Cortex of kidney (tissue), 1 donor: ENCODE results near the gene TMEM168.
"Not testable (repeated sequence)": the region's sequence is repeated elsewhere in the genome, so short reads cannot be mapped to it uniquely, and the experiment has no call there.

Experiments
- DNase-seq: peaks from one replicate; lab custom pipeline; 2025; lab: John Stamatoyannopoulos, UW

TMEM168 gene

DNA sequence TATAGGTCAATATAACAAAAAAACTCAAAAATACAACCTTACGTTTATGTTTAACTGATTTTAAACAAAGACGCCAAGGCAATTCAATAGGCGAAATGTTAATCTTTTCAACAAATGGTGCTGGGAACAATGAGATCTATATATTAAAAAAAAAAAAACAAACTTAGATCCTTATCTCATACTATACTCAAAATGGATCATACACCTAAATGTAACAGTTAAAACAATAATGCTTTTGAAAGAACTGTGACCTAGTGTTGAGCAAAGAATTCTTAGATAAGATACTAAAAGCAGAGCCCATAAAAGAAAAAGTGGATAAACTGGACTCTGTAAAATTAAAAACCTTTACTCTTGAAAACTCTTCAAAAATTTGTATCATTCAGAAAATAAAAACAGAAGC is 8.6 kb downstream of the TMEM168 start:
- DNase-seq = no peak

DNA sequence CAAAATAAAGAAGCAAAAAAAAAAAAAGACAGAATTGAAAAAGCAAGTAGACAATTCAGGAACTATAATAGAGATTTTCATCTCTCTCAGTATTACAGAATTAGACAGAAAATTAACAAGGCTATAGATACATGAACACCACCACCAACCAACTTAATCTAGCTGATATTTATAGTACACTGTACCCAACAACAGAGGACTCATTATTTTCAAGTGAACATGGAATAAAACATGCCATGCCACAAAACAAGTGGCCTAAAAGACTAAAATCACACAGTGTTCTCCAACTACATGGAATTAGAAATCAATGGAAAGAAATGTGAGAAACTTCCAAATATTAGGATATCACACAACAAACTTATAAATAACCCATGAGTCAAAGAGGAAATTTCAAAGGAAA is 9.1 kb downstream of the TMEM168 start:
- DNase-seq = no peak

DNA sequence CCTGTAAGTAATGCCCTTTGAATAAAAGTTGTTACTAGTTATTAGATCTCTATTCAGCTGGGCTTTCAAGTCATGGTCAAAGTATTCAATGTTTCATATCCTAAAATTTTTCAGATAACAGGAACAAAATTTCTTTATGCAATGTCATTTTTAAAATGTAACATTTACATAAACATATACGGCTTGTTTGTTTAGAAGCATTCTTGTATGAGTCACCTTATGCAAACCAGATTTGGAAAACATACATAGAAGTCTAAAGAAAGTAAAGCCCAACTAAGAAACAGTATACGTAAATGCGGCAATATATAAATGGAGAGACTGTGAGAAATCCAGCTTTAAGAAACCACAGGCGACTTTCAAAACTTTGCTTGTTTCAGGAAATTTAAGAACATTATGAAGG is 10.5 kb downstream of the TMEM168 start:
- no peak for DNase-seq

DNA sequence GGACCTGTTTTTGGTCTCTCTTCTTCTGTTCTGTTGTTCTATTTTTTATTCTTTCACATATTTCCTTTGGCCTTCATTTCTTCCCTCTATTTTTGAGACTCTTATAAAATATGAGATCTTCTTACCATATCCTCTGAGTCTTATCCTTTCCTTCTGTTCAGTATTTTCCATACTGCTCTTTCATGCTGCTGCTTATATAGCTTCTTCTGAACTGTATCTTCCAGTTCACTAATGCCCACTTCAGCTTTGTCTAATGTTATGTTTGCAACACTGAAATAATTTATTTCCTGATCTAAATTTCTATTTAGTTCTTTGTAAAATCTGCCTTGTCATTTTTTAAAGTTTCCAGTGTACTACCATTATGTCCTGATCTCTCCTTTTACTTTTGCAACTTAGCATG is 12.8 kb downstream of the TMEM168 start:
- no peak for DNase-seq

DNA sequence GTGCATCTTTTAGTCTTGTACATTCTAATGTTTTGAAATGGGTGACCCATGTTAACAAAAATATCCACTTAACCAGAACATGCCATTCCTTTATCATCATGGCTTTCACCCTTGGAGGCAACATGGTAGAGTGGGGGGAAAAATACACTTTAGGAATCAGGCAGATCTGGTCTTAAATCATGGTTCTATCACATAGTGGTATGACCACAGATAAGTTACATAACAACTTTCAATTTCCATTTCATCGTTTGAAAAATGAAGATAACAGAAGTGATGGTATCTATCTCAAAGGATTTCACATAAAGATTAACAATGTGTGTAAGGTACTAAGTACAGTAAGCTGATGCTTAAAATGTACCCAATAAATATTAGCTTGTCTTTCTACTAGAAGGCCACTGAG is 19.0 kb downstream of the TMEM168 start:
- DNase-seq = no peak

DNA sequence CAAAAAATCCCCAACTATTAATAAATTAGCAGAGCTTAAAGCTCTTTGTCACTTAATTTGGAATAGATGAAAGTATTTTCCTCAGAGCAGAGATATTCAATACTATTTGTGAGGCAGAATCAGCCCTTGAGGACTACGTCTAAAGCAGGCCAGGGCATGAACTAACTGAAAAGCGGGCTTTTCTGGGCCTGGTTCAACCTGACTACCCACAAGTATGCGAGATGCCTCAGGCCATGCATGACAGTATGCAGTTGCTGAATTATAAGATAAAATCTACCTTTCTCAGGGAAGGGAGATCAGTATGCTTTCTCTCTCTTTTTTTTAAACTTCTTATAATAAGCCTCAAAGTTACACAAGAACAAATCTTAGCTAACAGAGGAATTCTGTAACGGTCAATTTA is 20.1 kb downstream of the TMEM168 start:
- DNase-seq = no peak

DNA sequence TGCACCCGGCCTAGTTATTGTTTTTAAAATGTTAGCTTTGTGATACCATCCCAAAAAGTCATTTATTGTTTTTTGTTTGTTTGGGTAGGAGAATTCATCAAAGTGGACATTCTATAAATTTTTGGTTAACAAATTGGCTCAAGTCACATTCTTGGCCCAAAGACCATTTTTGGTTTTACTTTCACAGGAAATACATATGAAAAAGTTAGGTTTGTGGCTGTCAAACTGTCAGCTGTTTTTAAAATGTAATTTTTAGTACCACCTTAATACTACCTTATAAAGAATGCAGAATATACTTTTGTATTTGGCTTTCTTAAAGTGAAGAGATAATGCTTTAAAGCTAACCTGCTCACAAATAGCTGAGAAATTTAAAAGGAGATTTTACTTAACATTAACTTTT is 25.1 kb downstream of the TMEM168 start:
- DNase-seq = no peak

DNA sequence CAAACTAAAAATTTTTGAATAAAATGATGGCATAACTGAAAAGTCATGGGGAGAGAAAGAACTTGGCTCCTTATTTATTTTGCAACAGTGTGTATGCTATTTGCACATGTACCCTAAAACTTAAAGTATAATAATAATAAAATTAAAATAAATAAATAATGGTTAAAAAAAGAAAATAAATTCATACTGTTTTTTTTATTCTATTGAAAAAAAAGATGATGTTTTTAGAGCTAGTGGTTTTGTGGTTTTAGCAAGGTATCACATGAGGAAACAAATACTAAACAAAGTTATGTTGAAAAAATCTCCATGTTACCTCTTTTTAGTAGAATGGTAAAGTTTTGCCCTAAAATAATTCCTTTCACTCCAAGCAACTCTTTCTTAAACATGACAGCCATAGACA is 26.2 kb downstream of the TMEM168 start:
- no peak for DNase-seq

DNA sequence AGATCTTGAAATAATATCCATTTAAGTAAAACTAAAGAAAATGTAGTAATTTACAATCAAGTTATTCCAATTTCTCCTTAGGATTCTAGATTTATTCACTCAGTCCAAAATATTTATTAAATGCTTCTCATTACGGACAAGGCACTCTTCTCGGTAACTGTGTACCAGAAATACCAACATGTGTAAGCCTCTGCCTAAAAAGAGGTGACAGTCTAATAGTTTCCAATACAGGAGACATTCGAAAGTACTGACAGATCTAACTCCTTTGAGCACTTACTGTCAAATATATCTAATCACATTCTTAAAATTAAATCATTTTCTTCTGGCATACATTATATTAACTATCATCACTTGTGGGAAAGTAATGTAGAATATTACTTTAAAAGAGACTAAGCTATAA is 26.9 kb downstream of the TMEM168 start:
- no peak for DNase-seq

DNA sequence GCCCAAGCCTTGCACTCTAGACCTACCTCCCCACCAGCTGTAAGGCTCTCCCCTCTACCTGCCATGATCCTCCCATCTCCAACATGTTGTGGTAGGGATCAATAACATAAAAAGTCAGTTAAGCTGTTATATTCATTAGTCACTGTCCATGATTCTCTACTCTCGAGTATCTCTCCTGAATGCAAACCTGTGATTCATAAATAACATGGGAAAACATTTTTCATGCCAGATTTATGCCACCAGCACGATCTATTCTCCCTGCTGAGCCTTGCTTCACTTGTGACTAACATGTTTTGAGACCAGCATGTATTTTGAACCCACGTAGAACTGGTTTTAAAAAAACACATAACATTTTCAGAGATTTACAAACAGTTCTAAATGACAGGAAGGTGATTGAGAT is 30.3 kb downstream of the TMEM168 start:
- no peak for DNase-seq

DNA sequence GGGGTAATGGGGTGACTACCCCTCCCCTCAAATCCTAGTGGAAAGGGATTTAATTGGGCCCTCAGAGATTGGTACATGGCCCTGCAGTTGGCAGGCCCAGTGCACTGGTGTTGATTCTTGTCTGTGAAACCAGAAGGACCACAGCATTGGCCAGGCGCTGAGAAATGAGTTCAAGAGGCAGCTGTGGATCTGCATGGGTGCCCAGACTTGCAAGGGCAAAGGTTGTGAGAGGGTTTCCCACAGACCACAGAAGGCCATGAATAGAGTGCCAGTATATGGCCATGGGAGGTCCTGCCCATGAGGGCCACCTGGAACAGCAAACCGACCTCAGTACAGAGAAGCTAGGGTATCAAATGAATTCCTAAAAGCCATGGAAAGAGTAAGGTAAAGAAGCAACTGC is 32.9 kb downstream of the TMEM168 start:
- no peak for DNase-seq

DNA sequence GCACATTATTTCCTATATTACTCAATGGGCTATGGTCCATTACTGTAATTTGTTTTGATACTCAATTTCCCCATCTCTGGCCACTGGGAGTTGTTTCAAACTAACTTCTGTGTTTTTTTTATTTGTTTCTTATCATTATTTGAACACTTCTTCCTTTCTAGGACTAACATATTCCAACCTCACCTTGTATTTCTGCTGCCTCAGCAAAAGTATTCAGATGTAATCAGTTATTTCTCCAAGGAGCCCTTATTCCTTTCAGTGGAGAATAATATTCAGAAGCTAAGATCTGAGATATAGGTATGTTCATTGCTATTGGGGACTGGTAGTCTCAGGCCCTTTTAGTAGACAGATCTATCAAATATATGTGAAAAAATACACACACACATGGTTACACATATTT is 36.9 kb downstream of the TMEM168 start:
- DNase-seq = no peak

DNA sequence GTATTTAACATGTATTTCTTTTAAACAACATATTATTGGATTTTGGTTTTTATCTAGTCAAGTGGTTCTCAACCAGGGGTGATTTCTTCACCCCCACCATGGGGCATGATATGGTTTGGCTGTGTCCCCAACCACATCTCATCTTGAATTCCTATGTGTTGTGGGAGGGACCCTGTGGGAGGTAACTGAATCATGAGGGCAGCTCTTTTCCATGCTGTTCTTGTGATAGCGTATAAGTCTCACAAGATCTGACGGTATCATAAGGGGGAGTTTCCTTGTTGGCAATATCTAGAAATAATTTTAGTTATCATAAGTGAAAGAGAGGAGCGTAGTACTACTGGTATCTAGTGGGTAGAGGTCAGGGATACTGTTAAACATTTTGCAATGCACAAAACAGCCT is 37.6 kb downstream of the TMEM168 start:
- no peak for DNase-seq

DNA sequence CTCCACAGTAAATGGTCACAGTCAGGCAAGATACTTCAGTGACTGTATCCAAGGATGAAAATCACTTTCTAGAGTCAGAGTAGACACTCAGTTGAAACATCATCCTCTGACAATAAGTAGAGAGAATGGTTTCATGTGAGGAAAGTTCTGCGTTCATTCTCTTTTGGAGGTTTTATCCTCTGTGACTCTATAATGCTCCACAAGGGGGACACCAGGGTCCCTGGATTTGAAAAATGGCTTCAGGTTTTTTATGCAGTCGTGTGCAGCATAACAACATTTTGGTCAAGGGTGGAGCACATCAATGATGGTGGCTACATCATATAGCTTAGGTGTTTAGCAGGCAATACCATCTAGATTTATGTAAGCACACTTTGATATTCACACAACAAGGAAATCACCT is 40.4 kb downstream of the TMEM168 start:
- DNase-seq = no peak

DNA sequence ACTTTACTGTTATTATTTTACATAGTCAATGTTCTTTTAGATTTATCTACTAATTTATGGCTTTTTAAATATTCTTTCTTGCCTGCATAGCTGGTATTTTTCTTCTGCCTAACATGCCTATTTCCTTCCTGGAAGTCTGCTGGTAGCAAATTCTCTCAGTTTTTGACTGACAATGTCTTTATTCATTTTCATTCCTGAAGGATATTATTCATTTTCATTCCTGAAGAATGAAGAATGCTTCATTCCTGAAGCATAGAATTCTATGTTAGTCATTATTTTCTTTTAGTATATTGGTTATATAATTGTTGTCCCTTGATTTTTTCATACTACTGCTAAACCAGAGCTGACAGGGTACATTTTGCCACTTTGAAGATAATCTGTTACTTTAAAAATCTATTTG is 41.8 kb downstream of the TMEM168 start:
- no peak for DNase-seq

DNA sequence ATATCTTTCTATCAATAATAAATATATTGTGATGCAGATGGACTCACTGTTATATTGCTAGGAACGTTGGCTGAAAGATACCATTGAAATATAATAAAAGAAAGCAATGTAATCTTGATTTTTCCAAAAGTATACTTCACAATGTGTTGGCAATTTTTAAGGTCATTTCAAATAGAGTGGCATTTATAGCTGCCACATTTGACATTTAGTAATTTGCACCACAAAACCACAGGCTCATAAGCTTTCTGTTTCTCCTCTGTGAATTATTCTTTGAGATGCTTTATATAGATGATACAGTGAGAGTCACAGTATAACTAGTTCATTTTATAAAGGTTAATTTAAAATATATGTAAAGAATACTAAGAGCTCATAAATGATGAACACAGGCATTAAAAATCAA is 44.6 kb downstream of the TMEM168 start:
- no peak for DNase-seq

DNA sequence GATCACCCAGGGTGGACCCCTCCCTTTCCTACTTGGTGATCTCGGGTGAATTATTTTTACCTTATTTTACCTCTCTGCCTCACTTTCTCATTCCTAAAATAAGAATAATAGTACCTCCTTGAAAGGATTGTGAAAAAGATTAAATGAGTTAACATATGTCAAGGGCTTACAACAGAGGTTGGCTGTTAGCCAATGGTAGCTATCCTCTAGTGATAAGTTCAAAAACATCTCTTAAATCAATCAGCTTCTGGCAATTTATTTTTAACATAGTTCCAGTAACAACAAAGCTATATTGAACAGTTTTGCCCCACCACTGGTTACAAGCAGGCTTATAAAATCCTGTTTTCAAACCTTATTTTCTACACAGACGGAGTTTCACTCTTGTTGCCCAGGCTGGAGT is 45.4 kb downstream of the TMEM168 start:
- DNase-seq = no peak

DNA sequence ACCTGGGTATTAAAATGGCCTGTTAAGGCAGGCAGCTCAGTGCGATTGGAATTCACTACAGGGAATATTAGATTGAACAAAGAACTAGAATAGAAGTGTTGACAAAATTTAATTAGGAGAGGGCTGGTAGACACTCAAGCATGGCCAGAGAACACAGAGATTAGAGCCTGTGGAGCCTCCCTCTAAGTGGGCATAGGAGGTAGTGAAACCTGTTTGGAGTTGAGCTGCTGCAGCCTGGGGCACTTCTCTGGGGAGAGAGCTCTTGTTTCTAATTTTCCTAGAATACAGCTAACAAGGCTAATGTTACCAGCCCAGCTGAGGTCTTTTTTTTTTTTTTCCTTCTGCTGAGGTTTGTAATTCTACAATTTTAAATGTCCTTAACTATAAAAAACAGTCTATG is 46.4 kb downstream of the TMEM168 start:
- DNase-seq = no peak

DNA sequence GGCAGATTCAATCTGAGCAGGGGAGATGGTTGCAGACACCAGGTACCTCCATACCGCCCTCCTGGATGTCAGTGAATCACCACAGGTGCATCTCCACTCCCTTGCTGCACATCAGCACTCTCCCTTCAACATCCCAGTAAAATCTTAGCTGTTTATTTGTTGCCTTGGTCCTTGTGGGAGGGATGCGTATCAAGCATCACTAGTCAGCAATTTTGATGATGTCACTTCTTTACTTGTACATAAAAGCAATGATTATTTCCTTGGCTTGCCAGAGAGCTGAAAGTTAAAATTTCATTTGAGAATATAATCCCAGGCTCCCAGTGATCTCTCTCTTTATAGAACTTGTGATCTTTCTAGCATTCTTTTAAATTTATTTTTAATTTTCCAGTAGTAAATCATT is 49.5 kb downstream of the TMEM168 start:
- no peak for DNase-seq

DNA sequence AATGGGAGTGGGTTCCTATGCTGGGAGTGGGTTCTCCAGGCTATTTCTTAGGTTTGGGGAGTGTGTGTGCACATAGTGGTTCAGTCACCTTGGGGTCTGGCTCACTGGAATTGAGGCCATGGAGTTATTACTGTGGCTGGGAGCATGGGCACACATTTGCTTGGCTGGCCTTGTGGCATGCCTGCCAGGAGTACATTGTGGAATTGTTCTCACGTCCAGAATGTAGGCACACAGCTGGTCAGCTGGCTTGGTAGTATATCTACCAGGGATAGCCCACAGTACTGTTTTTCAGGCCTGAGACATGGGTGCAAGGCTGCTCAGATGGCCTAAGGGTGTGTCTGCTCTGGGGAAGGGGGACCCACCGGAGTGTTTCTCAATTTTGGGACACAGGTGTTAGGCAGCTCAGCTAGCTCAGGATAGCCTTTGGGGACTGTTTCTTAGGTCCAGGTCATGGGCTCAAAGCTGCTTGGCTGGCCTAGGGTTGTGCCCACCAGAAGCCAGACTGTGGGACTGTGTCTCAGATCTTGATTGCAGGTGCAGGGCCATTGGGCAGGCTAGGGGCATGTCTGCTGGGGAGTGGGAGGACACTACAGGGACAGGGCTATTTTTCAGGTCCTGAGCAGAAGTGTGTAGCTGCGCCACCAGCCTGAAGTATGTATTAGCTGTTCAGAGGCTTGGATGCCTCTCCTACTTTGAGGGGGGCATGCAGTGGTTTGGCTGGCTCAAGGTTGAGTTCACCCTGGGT is 50.6 kb downstream of the TMEM168 start:
- no peak for DNase-seq

DNA sequence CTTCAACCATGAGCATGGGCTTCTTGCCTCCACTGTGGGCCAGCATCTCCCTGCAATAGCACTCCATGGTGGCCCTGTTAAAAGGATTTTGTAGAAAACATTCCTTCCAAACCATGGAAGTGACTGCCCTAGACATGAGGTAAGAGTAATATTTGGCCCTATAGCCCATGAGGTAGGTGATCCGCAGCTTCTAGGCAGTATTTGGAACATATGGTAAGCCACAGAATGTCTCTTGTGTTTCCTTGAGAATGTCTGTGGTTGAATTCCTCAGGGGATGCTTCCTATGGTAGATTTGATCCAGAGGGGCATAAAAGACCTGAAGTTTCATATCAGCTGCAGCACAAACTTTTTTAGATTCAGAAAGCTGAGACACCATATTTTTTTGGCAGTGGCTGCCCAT is 54.9 kb downstream of the TMEM168 start:
- DNase-seq = no peak

DNA sequence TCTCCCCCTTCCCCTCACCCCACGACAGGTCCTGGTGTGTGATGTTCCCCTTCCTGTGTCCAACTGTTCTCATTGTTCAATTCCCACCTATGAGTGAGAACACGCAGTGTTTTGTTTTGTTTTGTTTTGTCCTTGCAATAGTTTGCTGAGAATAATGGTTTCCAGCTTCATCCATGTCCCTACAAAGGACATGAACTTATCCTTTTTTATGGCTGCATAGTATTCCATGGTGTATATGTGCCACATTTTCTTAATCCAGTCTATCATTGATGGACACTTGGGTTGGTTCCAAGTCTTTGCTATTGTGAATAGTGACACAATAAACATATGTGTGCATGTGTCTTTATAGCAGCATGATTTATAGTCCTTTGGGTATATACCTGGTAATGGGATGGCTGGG is 58.9 kb downstream of the TMEM168 start:
- not testable (repeated sequence) for DNase-seq

DNA sequence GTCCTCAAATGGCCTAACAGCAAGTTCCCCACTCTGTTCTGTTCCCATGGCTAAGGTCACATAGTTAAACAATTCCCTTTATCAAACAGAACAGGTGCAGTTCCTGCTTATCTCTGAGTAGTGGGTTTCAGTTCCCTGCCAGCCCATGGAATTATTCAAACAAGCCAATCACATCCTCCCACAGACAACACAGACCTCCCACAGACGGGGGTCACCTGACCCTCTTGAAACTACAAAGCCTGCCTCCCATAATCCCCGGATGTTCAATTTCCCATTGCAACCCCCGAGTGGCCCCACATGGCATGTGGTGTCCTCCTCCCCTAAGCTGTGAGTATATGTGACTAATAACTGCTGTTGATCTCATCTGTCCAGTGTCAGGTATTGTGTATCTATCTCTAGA is 64.1 kb downstream of the TMEM168 start:
- DNase-seq = no peak

DNA sequence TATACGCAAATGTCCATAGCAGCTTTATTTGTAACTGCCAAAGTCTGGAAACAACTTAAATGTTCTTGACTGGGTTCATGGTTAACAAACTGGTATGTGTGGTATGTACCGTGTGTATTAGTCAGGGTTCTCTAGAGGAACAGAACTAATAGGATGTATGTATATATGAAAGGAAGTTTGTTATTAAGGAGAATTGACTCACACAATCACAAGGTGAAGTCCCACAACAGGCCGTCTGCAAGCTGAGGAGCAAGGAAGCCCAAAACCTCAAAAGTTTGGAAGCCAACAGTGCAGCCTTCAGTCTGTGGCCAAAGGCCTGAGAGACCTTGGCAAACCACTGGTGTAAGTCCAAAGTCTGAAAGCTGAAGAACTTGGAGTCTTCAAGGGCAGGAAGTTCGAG is 66.8 kb downstream of the TMEM168 start:
- no peak for DNase-seq

DNA sequence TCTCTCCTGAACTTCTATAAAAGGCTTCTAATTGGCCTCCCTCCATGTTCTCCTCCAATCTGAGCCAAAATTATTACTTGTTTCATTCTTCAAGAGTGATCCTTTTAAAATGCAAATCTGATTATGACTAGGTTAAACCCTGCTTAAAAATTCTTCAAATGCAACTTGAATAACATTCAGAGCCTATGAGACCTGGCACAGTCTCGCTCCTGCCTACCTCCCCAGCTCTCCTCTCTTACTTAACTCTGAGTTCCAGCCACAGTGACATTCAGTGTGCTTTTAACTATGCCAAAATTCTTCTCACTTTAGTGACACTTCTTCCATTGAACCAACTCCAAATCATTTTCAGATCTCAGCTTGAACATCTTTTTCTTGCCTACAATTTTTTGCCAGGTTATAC is 68.8 kb downstream of the TMEM168 start:
- DNase-seq = no peak
